ENCODE results near the gene SLC39A6.

DNA sequence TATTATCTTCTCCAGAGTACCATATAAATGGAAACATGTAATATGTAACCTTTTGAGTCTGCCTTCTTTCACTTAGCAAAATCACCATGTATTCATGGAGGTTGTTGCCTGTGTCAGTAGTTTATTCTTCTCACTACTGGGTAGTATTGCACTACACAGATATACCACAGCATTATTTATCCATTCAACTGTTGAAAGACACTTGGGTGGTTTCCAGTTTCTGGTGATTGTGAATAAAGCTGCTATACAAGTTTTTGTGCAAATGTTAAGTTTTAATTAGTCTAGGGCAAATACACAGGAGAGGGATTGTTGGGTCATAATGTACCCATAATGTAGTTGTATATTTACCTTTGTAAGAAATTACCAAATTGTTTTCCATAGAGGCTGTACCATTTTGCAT, 32.2 kb downstream of the SLC39A6 start:
- TF ChIP-seq POLR2A (IDR thresholded peaks at IDR 0.05; ENCODE audit: low read length) (no peak), GATA1 (IDR thresholded peaks at IDR 0.05; ENCODE audit: low read depth, low read length) (no peak)

Data from erythroblast (primary cell).